ENCODE data around the gene WDFY2. TPM values are rescaled to one million over a fixed set of nuclear protein-coding genes. Genes with fewer than 3 reads are reported as not detected.
"Not testable (repeated sequence)": the region's sequence is repeated elsewhere in the genome, so short reads cannot be mapped to it uniquely, and the experiment has no call there.

The WDFY2 gene
- total RNA-seq, 1 donor from 2014 or later, result 11.1 TPM

GRCh38 chr13:51552027-51552426, 32.2 kb upstream of the WDFY2 start:
- intact Hi-C loops (cut with micrococcal nuclease), result no loop called here
- Mint-ChIP-seq H3K9me3 (peaks cover 14% of the 10 kb centered on the region), H3K36me3 (ENCODE audit: low read depth) (peaks cover 2% of the 10 kb centered on the region), H3K4me3 (no peak overlapping the region), H3K4me1 (peaks cover 6% of the 10 kb centered on the region), H3K27me3 (peaks cover 4% of the 10 kb centered on the region), H3K27ac (no peak overlapping the region)
- DNase-seq, result no peak

- intact Hi-C loops (cut with micrococcal nuclease), result no loop called here
- H3K36me3 Mint-ChIP-seq (ENCODE audit: low read depth), result peaks cover 2% of the 10 kb centered on the region
- no peak overlapping the region for H3K4me3 Mint-ChIP-seq
- H3K27me3 Mint-ChIP-seq, result peaks cover 6% of the 10 kb centered on the region
- H3K9me3 Mint-ChIP-seq, result peaks cover 14% of the 10 kb centered on the region
- no peak for DNase-seq
- peaks cover 6% of the 10 kb centered on the region for H3K4me1 Mint-ChIP-seq
- no peak overlapping the region for H3K27ac Mint-ChIP-seq
Measured at GRCh38 chr13:51553531-51553930, 30.7 kb upstream of the WDFY2 start.

- intact Hi-C loops (cut with micrococcal nuclease), result no loop called here
- H3K27me3 Mint-ChIP-seq, result peaks cover 6% of the 10 kb centered on the region
Measured at GRCh38 chr13:51556740-51557139, 27.5 kb upstream of the WDFY2 start.

GRCh38 chr13:51557438-51557837, 26.8 kb upstream of the WDFY2 start:
- intact Hi-C loops (cut with micrococcal nuclease), result no loop called here
- H3K9me3 Mint-ChIP-seq, result peaks cover 6% of the 10 kb centered on the region
- DNase-seq, result no peak
- H3K27me3 Mint-ChIP-seq, result peaks cover 5% of the 10 kb centered on the region
- H3K4me3 Mint-ChIP-seq, result no peak overlapping the region
- no peaks in the 10 kb centered on the region for H3K36me3 Mint-ChIP-seq (ENCODE audit: low read depth)
- peaks cover 27% of the 10 kb centered on the region for H3K4me1 Mint-ChIP-seq
- H3K27ac Mint-ChIP-seq, result no peak overlapping the region

More at GRCh38 chr13:51556740-51557139, 27.5 kb upstream of the WDFY2 start:
- DNase-seq, result no peak
- no peak overlapping the region for H3K27ac Mint-ChIP-seq
- H3K4me3 Mint-ChIP-seq, result no peak overlapping the region
- H3K36me3 Mint-ChIP-seq (ENCODE audit: low read depth), result no peaks in the 10 kb centered on the region
- peaks cover 20% of the 10 kb centered on the region for H3K4me1 Mint-ChIP-seq
- peaks cover 5% of the 10 kb centered on the region for H3K9me3 Mint-ChIP-seq

GRCh38 chr13:51557875-51558612, 26.2 kb upstream of the WDFY2 start:
- H3K27ac Mint-ChIP-seq, result no peak overlapping the region
- no peak overlapping the region for H3K4me3 Mint-ChIP-seq
- H3K36me3 Mint-ChIP-seq (ENCODE audit: low read depth), result no peaks in the 10 kb centered on the region
- peaks cover 30% of the 10 kb centered on the region for H3K4me1 Mint-ChIP-seq
- intact Hi-C loops (cut with micrococcal nuclease), result no loop called here
- H3K27me3 Mint-ChIP-seq, result peaks cover 3% of the 10 kb centered on the region
- no peak for DNase-seq
- peaks cover 10% of the 10 kb centered on the region for H3K9me3 Mint-ChIP-seq

- no peak overlapping the region for H3K4me3 Mint-ChIP-seq
- intact Hi-C loops (cut with micrococcal nuclease), result no loop called here
- no peaks in the 10 kb centered on the region for H3K36me3 Mint-ChIP-seq (ENCODE audit: low read depth)
- peaks cover 30% of the 10 kb centered on the region for H3K4me1 Mint-ChIP-seq
- peaks cover 3% of the 10 kb centered on the region for H3K27me3 Mint-ChIP-seq
- peak overlapping the region; percentile 6 for H3K27ac Mint-ChIP-seq
- DNase-seq, result peak; percentile 53
- peaks cover 10% of the 10 kb centered on the region for H3K9me3 Mint-ChIP-seq
Measured at GRCh38 chr13:51559946-51560735, 24.1 kb upstream of the WDFY2 start.

GRCh38 chr13:51562011-51562671, 22.1 kb upstream of the WDFY2 start:
- H3K4me3 Mint-ChIP-seq, result no peak overlapping the region

GRCh38 chr13:51564252-51564651, 20.0 kb upstream of the WDFY2 start:
- peak; percentile 40 for DNase-seq
- peaks cover 26% of the 10 kb centered on the region for H3K4me1 Mint-ChIP-seq
- intact Hi-C loops (cut with micrococcal nuclease), result no loop called here
- H3K27ac Mint-ChIP-seq, result no peak overlapping the region
- H3K36me3 Mint-ChIP-seq (ENCODE audit: low read depth), result no peaks in the 10 kb centered on the region
- H3K27me3 Mint-ChIP-seq, result no peaks in the 10 kb centered on the region
- peaks cover 6% of the 10 kb centered on the region for H3K9me3 Mint-ChIP-seq
- H3K4me3 Mint-ChIP-seq, result no peak overlapping the region

More at GRCh38 chr13:51562011-51562671, 22.1 kb upstream of the WDFY2 start:
- peak; percentile 62 for DNase-seq
- peaks cover 30% of the 10 kb centered on the region for H3K4me1 Mint-ChIP-seq
- intact Hi-C loops (cut with micrococcal nuclease), result no loop called here
- H3K36me3 Mint-ChIP-seq (ENCODE audit: low read depth), result no peaks in the 10 kb centered on the region
- peaks cover 2% of the 10 kb centered on the region for H3K27me3 Mint-ChIP-seq
- H3K9me3 Mint-ChIP-seq, result peaks cover 10% of the 10 kb centered on the region
- H3K27ac Mint-ChIP-seq, result no peak overlapping the region

- peak; percentile 39 for DNase-seq
- Mint-ChIP-seq H3K4me3 (no peak overlapping the region), H3K9me3 (peaks cover 8% of the 10 kb centered on the region), H3K27ac (no peak overlapping the region), H3K36me3 (ENCODE audit: low read depth) (no peaks in the 10 kb centered on the region), H3K4me1 (peaks cover 26% of the 10 kb centered on the region), H3K27me3 (peaks cover 2% of the 10 kb centered on the region)
- intact Hi-C loops (cut with micrococcal nuclease), result no loop called here
Measured at GRCh38 chr13:51564671-51565070, 19.6 kb upstream of the WDFY2 start.

- H3K4me1 Mint-ChIP-seq; intact Hi-C loops (cut with micrococcal nuclease); H3K36me3 Mint-ChIP-seq (ENCODE audit: low read depth); H3K27ac Mint-ChIP-seq; DNase-seq; H3K27me3 Mint-ChIP-seq; H3K4me3 Mint-ChIP-seq; H3K9me3 Mint-ChIP-seq: not testable (repeated sequence)
Measured at GRCh38 chr13:51569001-51569400, 15.3 kb upstream of the WDFY2 start.

- no peak for DNase-seq
- intact Hi-C loops (cut with micrococcal nuclease), result no loop called here
- peaks cover 3% of the 10 kb centered on the region for H3K4me1 Mint-ChIP-seq
- H3K4me3 Mint-ChIP-seq, result no peak overlapping the region
- H3K36me3 Mint-ChIP-seq (ENCODE audit: low read depth), result no peaks in the 10 kb centered on the region
- H3K27me3 Mint-ChIP-seq, result peaks cover 16% of the 10 kb centered on the region
- H3K9me3 Mint-ChIP-seq, result peaks cover 5% of the 10 kb centered on the region
- H3K27ac Mint-ChIP-seq, result no peak overlapping the region
Measured at GRCh38 chr13:51576754-51577153, 7.5 kb upstream of the WDFY2 start.

GRCh38 chr13:51577690-51578089, 6.6 kb upstream of the WDFY2 start:
- Mint-ChIP-seq H3K4me1 (peaks cover 3% of the 10 kb centered on the region), H3K4me3 (no peak overlapping the region), H3K27ac (no peak overlapping the region), H3K36me3 (ENCODE audit: low read depth) (no peaks in the 10 kb centered on the region), H3K27me3 (peaks cover 16% of the 10 kb centered on the region), H3K9me3 (peaks cover 5% of the 10 kb centered on the region)
- DNase-seq, result no peak
- intact Hi-C loops (cut with micrococcal nuclease), result no loop called here

- Mint-ChIP-seq H3K4me3 (no peak overlapping the region), H3K27me3 (peaks cover 14% of the 10 kb centered on the region), H3K27ac (no peak overlapping the region), H3K36me3 (ENCODE audit: low read depth) (peaks cover 2% of the 10 kb centered on the region), H3K9me3 (peaks cover 5% of the 10 kb centered on the region), H3K4me1 (peaks cover 9% of the 10 kb centered on the region)
- no peak for DNase-seq
- intact Hi-C loops (cut with micrococcal nuclease), result loop anchor here (5.0 to 10.0 kb wide), 5 partner anchors 47 to 1997 kb away; partner anchors contain the start of genes ALG11, ATP7B, CKAP2 and VPS36
Measured at GRCh38 chr13:51579676-51580075, 4.6 kb upstream of the WDFY2 start.

Data from activated CD4-positive, alpha-beta T cell treated with anti-CD3 and anti-CD28 coated beads, Interleukin-2, amount 10 ng/mL, durations not matched to agents 24 days and 14 days (primary cell).